ENCODE data around the gene BLNK. TPM values are rescaled to one million over a fixed set of nuclear protein-coding genes. Genes with fewer than 3 reads are reported as not detected.

Gene BLNK
- total RNA-seq, 1 donor from 2014 or later = 1.4 TPM

DNA sequence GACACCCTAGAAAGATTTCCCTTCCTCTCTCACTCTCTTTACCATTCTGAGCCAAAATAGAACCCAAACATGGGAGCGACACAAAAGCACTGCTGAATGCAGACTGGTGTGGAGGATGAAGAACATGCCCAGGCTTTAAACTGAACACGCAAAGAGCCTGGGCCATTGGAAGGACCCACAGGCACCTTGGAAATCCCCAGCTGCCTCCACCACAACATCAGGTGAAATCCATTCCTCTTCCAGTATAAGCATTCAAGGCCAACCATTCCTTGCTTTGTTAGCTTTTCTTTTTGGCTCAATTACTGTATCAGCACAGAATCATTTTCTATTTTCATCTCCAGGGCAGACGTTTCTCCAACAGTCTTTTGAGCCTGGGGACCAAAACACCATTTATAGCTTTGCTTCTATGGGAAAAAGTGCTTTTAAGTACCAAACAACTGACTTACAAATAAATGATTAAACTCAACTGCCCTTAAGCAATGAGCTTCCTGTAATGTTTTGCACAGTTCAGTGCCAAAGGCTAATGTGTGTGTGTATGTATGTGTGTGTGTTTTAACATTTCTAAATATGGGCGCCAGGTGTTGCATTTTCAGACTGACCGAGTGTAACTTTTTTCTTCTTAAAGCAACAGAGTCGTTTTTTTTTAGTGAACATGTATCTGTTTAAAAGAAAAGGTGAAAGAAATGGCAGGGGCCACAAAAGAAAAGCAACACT is 16.2 kb upstream of the BLNK start:
- intact Hi-C loops (cut with micrococcal nuclease) = no loop called here
- Histone ChIP-seq H3K27me3 (ENCODE audit: low read depth) (peaks cover 77% of the 10 kb centered on the region), H3K36me3 (no peaks in the 10 kb centered on the region), H3K9me3 (replicated peaks) (no peaks in the 10 kb centered on the region), H3K27ac (replicated peaks) (no peak overlapping the region), H3K4me1 (peaks cover 4% of the 10 kb centered on the region), H3K4me3 (no peak overlapping the region)
- DNase-seq = no peak
- TF ChIP-seq, protein P1, sequence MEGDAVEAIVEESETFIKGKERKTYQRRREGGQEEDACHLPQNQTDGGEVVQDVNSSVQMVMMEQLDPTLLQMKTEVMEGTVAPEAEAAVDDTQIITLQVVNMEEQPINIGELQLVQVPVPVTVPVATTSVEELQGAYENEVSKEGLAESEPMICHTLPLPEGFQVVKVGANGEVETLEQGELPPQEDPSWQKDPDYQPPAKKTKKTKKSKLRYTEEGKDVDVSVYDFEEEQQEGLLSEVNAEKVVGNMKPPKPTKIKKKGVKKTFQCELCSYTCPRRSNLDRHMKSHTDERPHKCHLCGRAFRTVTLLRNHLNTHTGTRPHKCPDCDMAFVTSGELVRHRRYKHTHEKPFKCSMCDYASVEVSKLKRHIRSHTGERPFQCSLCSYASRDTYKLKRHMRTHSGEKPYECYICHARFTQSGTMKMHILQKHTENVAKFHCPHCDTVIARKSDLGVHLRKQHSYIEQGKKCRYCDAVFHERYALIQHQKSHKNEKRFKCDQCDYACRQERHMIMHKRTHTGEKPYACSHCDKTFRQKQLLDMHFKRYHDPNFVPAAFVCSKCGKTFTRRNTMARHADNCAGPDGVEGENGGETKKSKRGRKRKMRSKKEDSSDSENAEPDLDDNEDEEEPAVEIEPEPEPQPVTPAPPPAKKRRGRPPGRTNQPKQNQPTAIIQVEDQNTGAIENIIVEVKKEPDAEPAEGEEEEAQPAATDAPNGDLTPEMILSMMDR (IDR thresholded peaks at IDR 0.05; ENCODE audit: borderline replicate concordance) = no peak

DNA sequence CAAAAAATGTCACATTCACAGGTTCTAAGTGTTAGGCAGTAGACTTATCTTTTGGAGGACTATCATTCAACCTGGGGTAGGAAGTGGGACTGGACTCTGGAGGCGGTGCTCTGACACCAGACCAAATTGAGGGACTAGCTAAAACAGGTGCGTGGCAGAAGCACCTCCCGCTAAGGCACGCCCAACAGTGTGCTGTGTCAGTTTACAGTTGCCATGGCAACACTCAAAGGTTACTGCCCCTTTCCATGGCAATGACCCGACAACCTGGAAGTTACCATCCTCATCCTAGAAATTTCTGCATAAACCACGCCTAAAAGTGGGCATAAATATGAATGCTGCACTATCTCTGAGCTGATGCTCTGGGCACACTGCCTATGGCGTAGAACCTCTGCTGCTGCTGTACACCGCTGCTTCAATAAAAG is 14.0 kb upstream of the BLNK start:
- intact Hi-C loops (cut with micrococcal nuclease) = no loop called here
- H3K27me3 ChIP-seq (ENCODE audit: low read depth) = peaks cover 67% of the 10 kb centered on the region
- TF ChIP-seq, protein P1 (IDR thresholded peaks at IDR 0.05; ENCODE audit: borderline replicate concordance) = no peak

DNA sequence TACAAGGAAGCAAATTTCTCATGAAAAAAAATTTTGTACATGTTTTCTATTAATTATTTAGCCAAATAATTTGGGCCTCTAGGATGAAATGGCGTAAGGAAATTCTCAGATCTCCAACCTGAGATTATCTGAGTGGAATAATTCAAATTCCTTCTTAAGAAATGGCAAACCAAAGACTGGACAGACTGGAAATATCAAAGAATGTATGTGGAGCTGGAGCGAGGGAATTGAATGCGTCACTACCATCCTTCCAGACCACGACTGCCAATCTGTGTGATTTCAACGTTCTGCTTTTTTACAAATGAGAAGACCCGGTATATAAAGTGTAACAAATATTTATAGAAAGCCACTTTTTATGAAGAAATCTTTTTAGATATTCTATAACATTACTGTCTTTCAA is 12.4 kb upstream of the BLNK start:
- no peak for DNase-seq
- intact Hi-C loops (cut with micrococcal nuclease) = no loop called here
- TF ChIP-seq, protein P1 (IDR thresholded peaks at IDR 0.05; ENCODE audit: borderline replicate concordance) = no peak
- H3K4me1 ChIP-seq = peaks cover 4% of the 10 kb centered on the region
- H3K36me3 ChIP-seq = no peaks in the 10 kb centered on the region
- H3K9me3 ChIP-seq (replicated peaks) = no peaks in the 10 kb centered on the region
- H3K27ac ChIP-seq (replicated peaks) = no peak overlapping the region
- H3K4me3 ChIP-seq = no peak overlapping the region
- H3K27me3 ChIP-seq (ENCODE audit: low read depth) = peaks cover 67% of the 10 kb centered on the region

More for the DNA sequence above, 14.0 kb upstream of the BLNK start:
- no peaks in the 10 kb centered on the region for H3K9me3 ChIP-seq (replicated peaks)
- DNase-seq = no peak
- no peak overlapping the region for H3K4me3 ChIP-seq
- H3K4me1 ChIP-seq = peaks cover 4% of the 10 kb centered on the region
- no peaks in the 10 kb centered on the region for H3K36me3 ChIP-seq
- no peak overlapping the region for H3K27ac ChIP-seq (replicated peaks)

DNA sequence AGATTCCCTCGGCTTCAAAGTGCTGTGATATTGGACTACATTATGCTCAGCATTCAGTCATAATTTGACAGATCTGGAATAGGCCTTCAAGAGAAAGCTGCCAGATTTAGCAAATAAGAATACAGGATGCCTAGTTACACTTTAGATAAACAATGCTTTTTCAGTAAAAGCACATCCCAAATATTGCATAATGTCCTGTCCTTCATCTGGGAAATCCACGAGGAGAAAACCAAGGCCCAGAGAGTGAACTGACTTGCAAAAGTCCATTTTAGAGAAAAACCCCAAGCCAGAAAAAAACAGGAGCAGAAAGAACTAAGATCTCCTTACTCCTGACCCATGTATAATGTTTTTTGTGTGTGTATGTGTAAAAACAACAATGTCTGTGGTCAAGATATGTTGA is 12.0 kb upstream of the BLNK start:
- intact Hi-C loops (cut with micrococcal nuclease) = no loop called here
- TF ChIP-seq, protein P1 (IDR thresholded peaks at IDR 0.05; ENCODE audit: borderline replicate concordance) = no peak
- Histone ChIP-seq H3K9me3 (replicated peaks) (no peaks in the 10 kb centered on the region), H3K4me3 (no peak overlapping the region), H3K36me3 (no peaks in the 10 kb centered on the region), H3K27me3 (ENCODE audit: low read depth) (peaks cover 64% of the 10 kb centered on the region), H3K4me1 (peaks cover 4% of the 10 kb centered on the region), H3K27ac (replicated peaks) (no peak overlapping the region)
- no peak for DNase-seq

DNA sequence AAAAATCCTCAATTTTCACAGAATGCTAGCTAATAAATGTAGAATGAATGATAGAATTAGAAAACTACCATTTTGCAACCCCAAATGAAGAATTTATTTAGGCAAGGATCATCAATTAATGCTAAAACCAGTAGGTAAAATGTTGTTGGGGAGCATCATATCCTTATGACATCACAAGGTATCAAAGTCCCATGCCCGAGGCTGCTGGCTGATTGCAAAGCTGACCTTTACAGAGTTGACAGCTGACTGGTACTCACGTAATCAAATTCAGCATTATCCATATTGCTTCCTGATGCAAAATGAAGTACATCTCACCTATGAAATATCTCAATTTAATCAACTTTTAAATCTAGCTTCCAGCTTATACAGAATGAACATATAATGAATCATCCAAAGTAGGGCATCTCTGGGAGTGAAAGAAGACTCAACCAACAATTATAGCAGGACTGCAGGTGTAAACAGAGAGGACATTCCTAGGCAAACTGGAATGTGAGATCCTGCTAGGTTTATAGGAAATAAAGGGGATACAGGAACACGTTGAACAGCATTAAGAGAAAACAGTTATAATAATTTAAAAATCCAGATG is 10.2 kb upstream of the BLNK start:
- intact Hi-C loops (cut with micrococcal nuclease) = no loop called here
- H3K27ac ChIP-seq (replicated peaks) = no peak overlapping the region
- H3K4me1 ChIP-seq = no peaks in the 10 kb centered on the region
- no peaks in the 10 kb centered on the region for H3K9me3 ChIP-seq (replicated peaks)
- no peak for DNase-seq
- TF ChIP-seq, protein P1 (IDR thresholded peaks at IDR 0.05; ENCODE audit: borderline replicate concordance) = no peak
- no peaks in the 10 kb centered on the region for H3K36me3 ChIP-seq
- H3K4me3 ChIP-seq = no peak overlapping the region
- peaks cover 54% of the 10 kb centered on the region for H3K27me3 ChIP-seq (ENCODE audit: low read depth)
